ENCODE results near the gene MZF1. TPM values are rescaled to one million over a fixed set of nuclear protein-coding genes. Genes with fewer than 3 reads are reported as not detected.
A peak's percentile ranks its signal among the peaks of the same experiment; 100 is the strongest.

The MZF1 gene
- total and polyA plus RNA-seq, 4 donors, result 4.9 to 21.1 (median 8.8) TPM

GRCh38 chr19:58513213-58513693, 59.9 kb downstream of the MZF1 start:
- H3K4me1 ChIP-seq (ENCODE audit: control insufficient read depth in 4 of 4, insufficient read depth in 4 of 4, low read length in 3 of 4), result peaks cover 15 to 75% (median 50%) of the 10 kb centered on the region in 4 donors
- peak overlapping the region; percentile 75 to 86 for H3K27ac ChIP-seq (ENCODE audit: low read depth in 1 of 2, low read length in 2 of 2)
- DNase-seq (ENCODE audit: low spot score), result no peak
- peak overlapping the region in 1 of 2 donors; percentile 39 for H3K9ac ChIP-seq (ENCODE audit: low read depth in 1 of 2, low read length in 2 of 2)
- 75% methylated on average over 10 of the region's 10 CpGs for whole genome bisulfite sequencing
- H3K4me3 ChIP-seq (ENCODE audit: low read depth in 1 of 3, low read length in 3 of 3), result no peak overlapping the region
- H3K9me3 ChIP-seq (ENCODE audit: control insufficient read depth in 4 of 4, low read length in 3 of 4), result no peaks in the 10 kb centered on the region
- H3K27me3 ChIP-seq (ENCODE audit: control insufficient read depth in 4 of 4, insufficient read depth in 4 of 4, low read length in 3 of 4), result no peaks in the 10 kb centered on the region
- no peak for TF ChIP-seq HNF4G (IDR thresholded peaks at IDR 0.05)
- TF ChIP-seq YY1 (IDR thresholded peaks at IDR 0.05), result no peak
- TF ChIP-seq RXRA (IDR thresholded peaks at IDR 0.05), result no peak
- TF ChIP-seq, protein P1, sequence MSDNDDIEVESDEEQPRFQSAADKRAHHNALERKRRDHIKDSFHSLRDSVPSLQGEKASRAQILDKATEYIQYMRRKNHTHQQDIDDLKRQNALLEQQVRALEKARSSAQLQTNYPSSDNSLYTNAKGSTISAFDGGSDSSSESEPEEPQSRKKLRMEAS (IDR thresholded peaks at IDR 0.05), result no peak
- no peak for TF ChIP-seq GABPA (IDR thresholded peaks at IDR 0.05 in 1 of 2, conservative IDR thresholded peaks at IDR 0.05 in 1 of 2)
- no peak for TF ChIP-seq NR2F2 (IDR thresholded peaks at IDR 0.05)
- TF ChIP-seq, protein P2, sequence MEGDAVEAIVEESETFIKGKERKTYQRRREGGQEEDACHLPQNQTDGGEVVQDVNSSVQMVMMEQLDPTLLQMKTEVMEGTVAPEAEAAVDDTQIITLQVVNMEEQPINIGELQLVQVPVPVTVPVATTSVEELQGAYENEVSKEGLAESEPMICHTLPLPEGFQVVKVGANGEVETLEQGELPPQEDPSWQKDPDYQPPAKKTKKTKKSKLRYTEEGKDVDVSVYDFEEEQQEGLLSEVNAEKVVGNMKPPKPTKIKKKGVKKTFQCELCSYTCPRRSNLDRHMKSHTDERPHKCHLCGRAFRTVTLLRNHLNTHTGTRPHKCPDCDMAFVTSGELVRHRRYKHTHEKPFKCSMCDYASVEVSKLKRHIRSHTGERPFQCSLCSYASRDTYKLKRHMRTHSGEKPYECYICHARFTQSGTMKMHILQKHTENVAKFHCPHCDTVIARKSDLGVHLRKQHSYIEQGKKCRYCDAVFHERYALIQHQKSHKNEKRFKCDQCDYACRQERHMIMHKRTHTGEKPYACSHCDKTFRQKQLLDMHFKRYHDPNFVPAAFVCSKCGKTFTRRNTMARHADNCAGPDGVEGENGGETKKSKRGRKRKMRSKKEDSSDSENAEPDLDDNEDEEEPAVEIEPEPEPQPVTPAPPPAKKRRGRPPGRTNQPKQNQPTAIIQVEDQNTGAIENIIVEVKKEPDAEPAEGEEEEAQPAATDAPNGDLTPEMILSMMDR (IDR thresholded peaks at IDR 0.05; ENCODE audit: low read depth, low read length, missing input control), result no peak
- no peak for TF ChIP-seq JUND (IDR thresholded peaks at IDR 0.05)
- no peak for TF ChIP-seq EGR1 (IDR thresholded peaks at IDR 0.05; ENCODE audit: low read depth in 2 of 2)
- TF ChIP-seq FOXA1 (IDR thresholded peaks at IDR 0.05), result no peak
- TF ChIP-seq TAF1 (conservative IDR thresholded peaks at IDR 0.05), result no peak
- no peak for TF ChIP-seq ZBTB33 (IDR thresholded peaks at IDR 0.05)
- no peak for TF ChIP-seq SP1 (IDR thresholded peaks at IDR 0.05)
- no peak for TF ChIP-seq FOXA2 (IDR thresholded peaks at IDR 0.05)
- TF ChIP-seq, protein P3, sequence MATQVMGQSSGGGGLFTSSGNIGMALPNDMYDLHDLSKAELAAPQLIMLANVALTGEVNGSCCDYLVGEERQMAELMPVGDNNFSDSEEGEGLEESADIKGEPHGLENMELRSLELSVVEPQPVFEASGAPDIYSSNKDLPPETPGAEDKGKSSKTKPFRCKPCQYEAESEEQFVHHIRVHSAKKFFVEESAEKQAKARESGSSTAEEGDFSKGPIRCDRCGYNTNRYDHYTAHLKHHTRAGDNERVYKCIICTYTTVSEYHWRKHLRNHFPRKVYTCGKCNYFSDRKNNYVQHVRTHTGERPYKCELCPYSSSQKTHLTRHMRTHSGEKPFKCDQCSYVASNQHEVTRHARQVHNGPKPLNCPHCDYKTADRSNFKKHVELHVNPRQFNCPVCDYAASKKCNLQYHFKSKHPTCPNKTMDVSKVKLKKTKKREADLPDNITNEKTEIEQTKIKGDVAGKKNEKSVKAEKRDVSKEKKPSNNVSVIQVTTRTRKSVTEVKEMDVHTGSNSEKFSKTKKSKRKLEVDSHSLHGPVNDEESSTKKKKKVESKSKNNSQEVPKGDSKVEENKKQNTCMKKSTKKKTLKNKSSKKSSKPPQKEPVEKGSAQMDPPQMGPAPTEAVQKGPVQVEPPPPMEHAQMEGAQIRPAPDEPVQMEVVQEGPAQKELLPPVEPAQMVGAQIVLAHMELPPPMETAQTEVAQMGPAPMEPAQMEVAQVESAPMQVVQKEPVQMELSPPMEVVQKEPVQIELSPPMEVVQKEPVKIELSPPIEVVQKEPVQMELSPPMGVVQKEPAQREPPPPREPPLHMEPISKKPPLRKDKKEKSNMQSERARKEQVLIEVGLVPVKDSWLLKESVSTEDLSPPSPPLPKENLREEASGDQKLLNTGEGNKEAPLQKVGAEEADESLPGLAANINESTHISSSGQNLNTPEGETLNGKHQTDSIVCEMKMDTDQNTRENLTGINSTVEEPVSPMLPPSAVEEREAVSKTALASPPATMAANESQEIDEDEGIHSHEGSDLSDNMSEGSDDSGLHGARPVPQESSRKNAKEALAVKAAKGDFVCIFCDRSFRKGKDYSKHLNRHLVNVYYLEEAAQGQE (IDR thresholded peaks at IDR 0.05), result no peak
- no peak for TF ChIP-seq RAD21 (IDR thresholded peaks at IDR 0.05)
- no peak for TF ChIP-seq ATF3 (IDR thresholded peaks at IDR 0.05)
- TF ChIP-seq HNF4A (conservative IDR thresholded peaks at IDR 0.05), result no peak
- peaks cover 0 to 9% (median 3%) of the 10 kb centered on the region in 4 donors for H3K36me3 ChIP-seq (ENCODE audit: control insufficient read depth in 4 of 4, insufficient read depth in 3 of 4, low read depth in 1 of 4, low read length in 3 of 4)

Small RNA genes within 50 kb of the gene (small RNA-seq; reads per million reads assigned to genes)
- gene MIR6807 (0.09 reads per million), gene RN7SL525P (not detected)

Other genes starting within 250 kb of the MZF1 start
- gene ZSCAN22, start 246.3 kb downstream of the MZF1 start, total RNA-seq, result 1 to 10 TPM; 3.1 to 3.5 TPM
- under 1 TPM; 0.88 to 0.89 TPM for gene ZSCAN22, start 246.3 kb downstream of the MZF1 start, polyA plus RNA-seq
- 100 to 1,000 TPM; 521 to 838 TPM for gene A1BG, start 219.8 kb downstream of the MZF1 start, total RNA-seq
- gene A1BG, start 219.8 kb downstream of the MZF1 start, polyA plus RNA-seq, result 1,000 to 10,000 TPM; 1,221 to 2,157 TPM
- gene ZNF497, start 210.6 kb downstream of the MZF1 start, total RNA-seq, result 1 to 10 TPM; 1.1 to 4.4 TPM
- 1 to 10 TPM in 1 of 2 donors, under 1 TPM in 1; 0.60 to 1.4 TPM for gene ZNF497, start 210.6 kb downstream of the MZF1 start, polyA plus RNA-seq
- gene ZNF837, start 192.3 kb downstream of the MZF1 start, total RNA-seq, result 1 to 10 TPM; 2.1 to 3.6 TPM
- 1 to 10 TPM in 1 of 2 donors, under 1 TPM in 1; 0.54 to 2.6 TPM for gene ZNF837, start 192.3 kb downstream of the MZF1 start, polyA plus RNA-seq
- 1,000 to 10,000 TPM in 1 of 2 donors, 100 to 1,000 TPM in 1; 657 to 1,403 TPM for gene RPS5, start 186.1 kb downstream of the MZF1 start, total RNA-seq
- 100 to 1,000 TPM; 229 to 600 TPM for gene RPS5, start 186.1 kb downstream of the MZF1 start, polyA plus RNA-seq
- not detected for gene RNF225, start 177.7 kb downstream of the MZF1 start, total RNA-seq
- not detected for gene RNF225, start 177.7 kb downstream of the MZF1 start, polyA plus RNA-seq
- 10 to 100 TPM in 1 of 2 donors, 1 to 10 TPM in 1; 9.4 to 12.6 TPM for gene ZNF584, start 164.7 kb downstream of the MZF1 start, total RNA-seq
- gene ZNF584, start 164.7 kb downstream of the MZF1 start, polyA plus RNA-seq, result 10 to 100 TPM in 1 of 2 donors, 1 to 10 TPM in 1; 3.6 to 10.6 TPM
- 1 to 10 TPM; 1.3 to 2.0 TPM for gene ZNF132, start 133.2 kb downstream of the MZF1 start, total RNA-seq
- gene ZNF132, start 133.2 kb downstream of the MZF1 start, polyA plus RNA-seq, result under 1 TPM; 0.64 to 0.72 TPM
- 1 to 10 TPM; 3.8 to 4.9 TPM for gene ZNF324B, start 121.7 kb downstream of the MZF1 start, total RNA-seq
- 1 to 10 TPM in 1 of 2 donors, under 1 TPM in 1; 0.53 to 1.9 TPM for gene ZNF324B, start 121.7 kb downstream of the MZF1 start, polyA plus RNA-seq
- 1 to 10 TPM; 8.4 TPM for gene ZNF324, start 106.3 kb downstream of the MZF1 start, total RNA-seq
- 1 to 10 TPM; 2.3 to 2.6 TPM for gene ZNF324, start 106.3 kb downstream of the MZF1 start, polyA plus RNA-seq
- gene ZNF446, start 97.0 kb downstream of the MZF1 start, total RNA-seq, result 1 to 10 TPM; 2.8 to 4.6 TPM
- gene ZNF446, start 97.0 kb downstream of the MZF1 start, polyA plus RNA-seq, result 1 to 10 TPM; 3.3 to 4.8 TPM
- gene SLC27A5, start 61.3 kb downstream of the MZF1 start, total RNA-seq, result 100 to 1,000 TPM in 1 of 2 donors, 10 to 100 TPM in 1; 31.9 to 395 TPM
- gene SLC27A5, start 61.3 kb downstream of the MZF1 start, polyA plus RNA-seq, result 100 to 1,000 TPM; 316 to 326 TPM
- 1 to 10 TPM; 2.1 to 3.2 TPM for gene ZBTB45, start 53.5 kb downstream of the MZF1 start, total RNA-seq
- gene ZBTB45, start 53.5 kb downstream of the MZF1 start, polyA plus RNA-seq, result 1 to 10 TPM; 2.2 to 4.0 TPM
- gene TRIM28, start 29.3 kb downstream of the MZF1 start, total RNA-seq, result 100 to 1,000 TPM in 1 of 2 donors, 10 to 100 TPM in 1; 80.5 to 157 TPM
- gene TRIM28, start 29.3 kb downstream of the MZF1 start, polyA plus RNA-seq, result 10 to 100 TPM; 47.1 to 88.0 TPM
- gene CHMP2A, start 18.2 kb downstream of the MZF1 start, total RNA-seq, result 10 to 100 TPM; 58.0 to 69.5 TPM
- gene CHMP2A, start 18.2 kb downstream of the MZF1 start, polyA plus RNA-seq, result 100 to 1,000 TPM in 1 of 2 donors, 10 to 100 TPM in 1; 97.1 to 107 TPM
- 10 to 100 TPM; 12.1 to 30.7 TPM for gene UBE2M, start 14.7 kb downstream of the MZF1 start, total RNA-seq
- 10 to 100 TPM in 1 of 2 donors, 1 to 10 TPM in 1; 7.6 to 23.4 TPM for gene UBE2M, start 14.7 kb downstream of the MZF1 start, polyA plus RNA-seq